Type B pancreatic cell (in vitro differentiated cells): ENCODE results near the gene CD33. TPM values are rescaled to one million over a fixed set of nuclear protein-coding genes. Genes with fewer than 3 reads are reported as not detected.
A peak's percentile ranks its signal among the peaks of the same experiment; 100 is the strongest.

Experiments used
- DNase-seq: peaks from one replicate; pipeline ENCODE4 v3.0.0; 2021; ENCODE audit warnings: mixed read lengths; ENCODE audit not compliant: unreplicated experiment; ENCODE audit errors: extremely low spot score
- H3K27ac Mint-ChIP-seq: 2 replicates; pipeline ENCODE4 v1.8.0; 2021; ENCODE audit warnings: mild to moderate bottlenecking, mixed read lengths
- H3K27me3 Mint-ChIP-seq: 2 replicates; pipeline ENCODE4 v1.8.0; 2021; ENCODE audit warnings: mixed read lengths
- H3K36me3 Mint-ChIP-seq: 2 replicates; pipeline ENCODE4 v1.8.0; 2021; ENCODE audit warnings: mixed read lengths
- H3K4me1 Mint-ChIP-seq: one replicate; pipeline ENCODE4 v1.8.0; 2021; ENCODE audit warnings: mixed read lengths; ENCODE audit not compliant: unreplicated experiment
- H3K4me3 Mint-ChIP-seq: 2 replicates; pipeline ENCODE4 v1.8.0; 2021; ENCODE audit warnings: mild to moderate bottlenecking, mixed read lengths
- H3K9me3 Mint-ChIP-seq: 2 replicates; pipeline ENCODE4 v1.8.0; 2021; ENCODE audit warnings: mixed read lengths
- total RNA-seq: library from RNA; stranded (reverse); gene quantifications from 2 replicates; pipeline ENCODE4 v1.2.1, GENCODE V29; 2021; ENCODE audit warnings: low replicate concordance
- TF ChIP-seq, protein P1 (sequence below): fragments of 200-600 bp; sonication (generic); conservative IDR thresholded peaks from 2 replicates; pipeline ENCODE4 v1.5.0; 2021; ENCODE audit warnings: antibody characterized with exemption, mild to moderate bottlenecking

CD33 gene
- total RNA-seq, 1 donor from 2014 or later: not detected

- TF ChIP-seq, protein P1, sequence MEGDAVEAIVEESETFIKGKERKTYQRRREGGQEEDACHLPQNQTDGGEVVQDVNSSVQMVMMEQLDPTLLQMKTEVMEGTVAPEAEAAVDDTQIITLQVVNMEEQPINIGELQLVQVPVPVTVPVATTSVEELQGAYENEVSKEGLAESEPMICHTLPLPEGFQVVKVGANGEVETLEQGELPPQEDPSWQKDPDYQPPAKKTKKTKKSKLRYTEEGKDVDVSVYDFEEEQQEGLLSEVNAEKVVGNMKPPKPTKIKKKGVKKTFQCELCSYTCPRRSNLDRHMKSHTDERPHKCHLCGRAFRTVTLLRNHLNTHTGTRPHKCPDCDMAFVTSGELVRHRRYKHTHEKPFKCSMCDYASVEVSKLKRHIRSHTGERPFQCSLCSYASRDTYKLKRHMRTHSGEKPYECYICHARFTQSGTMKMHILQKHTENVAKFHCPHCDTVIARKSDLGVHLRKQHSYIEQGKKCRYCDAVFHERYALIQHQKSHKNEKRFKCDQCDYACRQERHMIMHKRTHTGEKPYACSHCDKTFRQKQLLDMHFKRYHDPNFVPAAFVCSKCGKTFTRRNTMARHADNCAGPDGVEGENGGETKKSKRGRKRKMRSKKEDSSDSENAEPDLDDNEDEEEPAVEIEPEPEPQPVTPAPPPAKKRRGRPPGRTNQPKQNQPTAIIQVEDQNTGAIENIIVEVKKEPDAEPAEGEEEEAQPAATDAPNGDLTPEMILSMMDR: peak; percentile 80
- Mint-ChIP-seq H3K4me1 (no peaks in the 10 kb centered on the region), H3K36me3 (no peaks in the 10 kb centered on the region), H3K4me3 (no peak overlapping the region), H3K27ac (no peak overlapping the region), H3K9me3 (no peaks in the 10 kb centered on the region), H3K27me3 (peaks cover 11% of the 10 kb centered on the region)
- DNase-seq: no peak
Measured at GRCh38 chr19:51259348-51260245, 34.7 kb downstream of the CD33 start.

GRCh38 chr19:51263808-51264207 is 38.9 kb downstream of the CD33 start:
- H3K36me3 Mint-ChIP-seq: no peaks in the 10 kb centered on the region
- no peak for DNase-seq
- H3K27ac Mint-ChIP-seq: no peak overlapping the region
- no peaks in the 10 kb centered on the region for H3K4me1 Mint-ChIP-seq
- H3K4me3 Mint-ChIP-seq: no peak overlapping the region
- TF ChIP-seq, protein P1: no peak
- H3K27me3 Mint-ChIP-seq: peaks cover 15% of the 10 kb centered on the region
- no peaks in the 10 kb centered on the region for H3K9me3 Mint-ChIP-seq

- TF ChIP-seq, protein P1: no peak
- Mint-ChIP-seq H3K27me3 (peaks cover 7% of the 10 kb centered on the region), H3K4me3 (no peak overlapping the region), H3K4me1 (no peaks in the 10 kb centered on the region), H3K36me3 (no peaks in the 10 kb centered on the region), H3K9me3 (no peaks in the 10 kb centered on the region), H3K27ac (no peak overlapping the region)
- DNase-seq: no peak
Measured at GRCh38 chr19:51271067-51271466, 46.2 kb downstream of the CD33 start.

DNA sequence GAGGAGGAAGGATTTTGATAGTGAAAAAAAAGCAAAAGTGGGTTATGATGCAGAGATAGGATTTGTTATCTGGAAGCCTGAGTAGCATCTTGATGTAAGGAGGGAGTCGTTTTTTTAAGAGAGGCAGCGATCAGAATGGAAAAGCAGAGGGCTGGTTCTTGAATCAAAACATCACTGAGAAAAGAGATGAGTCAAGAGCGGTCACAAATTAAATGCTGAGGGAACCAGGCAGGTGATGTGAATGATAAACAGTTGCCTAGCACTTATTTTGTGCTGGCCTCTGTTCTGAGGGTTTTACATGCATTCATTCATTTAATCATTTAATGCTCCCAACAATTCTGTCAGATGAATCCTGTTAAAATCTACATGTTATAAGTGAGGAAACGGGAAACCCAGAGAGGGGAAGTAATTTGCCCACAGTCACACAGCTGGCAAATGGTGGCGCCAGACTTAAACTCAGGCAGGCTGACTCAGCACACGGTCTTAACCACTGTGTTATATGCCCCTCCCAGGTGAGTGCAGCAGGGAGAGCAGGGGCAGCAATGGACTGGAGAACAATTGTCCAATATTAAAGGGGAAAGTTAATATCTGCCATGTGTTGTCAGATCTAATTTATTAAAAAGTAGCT is 47.4 kb downstream of the CD33 start:
- H3K27ac Mint-ChIP-seq: no peak overlapping the region
- H3K36me3 Mint-ChIP-seq: no peaks in the 10 kb centered on the region
- TF ChIP-seq, protein P1: no peak
- DNase-seq: no peak
- no peaks in the 10 kb centered on the region for H3K9me3 Mint-ChIP-seq
- no peak overlapping the region for H3K4me3 Mint-ChIP-seq
- peaks cover 7% of the 10 kb centered on the region for H3K27me3 Mint-ChIP-seq
- no peaks in the 10 kb centered on the region for H3K4me1 Mint-ChIP-seq

- H3K27ac Mint-ChIP-seq: no peak overlapping the region
- no peaks in the 10 kb centered on the region for H3K4me1 Mint-ChIP-seq
- TF ChIP-seq, protein P1: no peak
- no peak overlapping the region for H3K4me3 Mint-ChIP-seq
- no peaks in the 10 kb centered on the region for H3K36me3 Mint-ChIP-seq
- no peaks in the 10 kb centered on the region for H3K9me3 Mint-ChIP-seq
- no peak for DNase-seq
- H3K27me3 Mint-ChIP-seq: peaks cover 15% of the 10 kb centered on the region
Measured at GRCh38 chr19:51274049-51274770, 49.3 kb downstream of the CD33 start.
